ENCODE data around the gene SCCPDH.

GRCh38 chr1:246776923-246777322, 52.7 kb downstream of the SCCPDH start:
- TF ChIP-seq SP1 (CRISPR knock-in tag; conservative IDR thresholded peaks at IDR 0.05), result no peak
- TF ChIP-seq CBFB (CRISPR knock-in tag; IDR thresholded peaks at IDR 0.05; ENCODE audit: low read depth), result no peak
- no peak for TF ChIP-seq USF2 (CRISPR knock-in tag; IDR thresholded peaks at IDR 0.05)
- no peak for TF ChIP-seq ZBTB43 (CRISPR knock-in tag; IDR thresholded peaks at IDR 0.05)
- no peak for TF ChIP-seq CTCF (IDR thresholded peaks at IDR 0.05)
- no peak for TF ChIP-seq EMX1 (CRISPR knock-in tag; IDR thresholded peaks at IDR 0.05)
- TF ChIP-seq NFATC4 (CRISPR knock-in tag; IDR thresholded peaks at IDR 0.05), result no peak
- TF ChIP-seq ZNF121 (CRISPR knock-in tag; IDR thresholded peaks at IDR 0.05), result no peak
- TF ChIP-seq ATF1 (CRISPR knock-in tag; IDR thresholded peaks at IDR 0.05), result no peak
- no peak for TF ChIP-seq OVOL2 (CRISPR knock-in tag; IDR thresholded peaks at IDR 0.05; ENCODE audit: borderline replicate concordance)
- TF ChIP-seq IRF2 (CRISPR knock-in tag; IDR thresholded peaks at IDR 0.05; ENCODE audit: borderline replicate concordance, low read depth), result no peak
- TF ChIP-seq NR1H2 (CRISPR knock-in tag; IDR thresholded peaks at IDR 0.05), result no peak

Data from WTC11 (cell line).